PC-9 (cell line): ENCODE measurements around the gene ME2.

ENCODE experiments used
- EZH2 ChIP-seq: fragments of 200-600 bp; sonication (generic); IDR thresholded peaks from 2 replicates; pipeline ENCODE4 v1.8.0; 2017; ENCODE audit warnings: antibody characterized with exemption, low read depth
- TF ChIP-seq, protein P1 (sequence below): fragments of 200-600 bp; sonication (generic); conservative IDR thresholded peaks from 2 replicates; pipeline ENCODE4 v1.6.1; 2017; ENCODE audit warnings: mixed run types, antibody characterized with exemption, mild to moderate bottlenecking, moderate library complexity

DNA sequence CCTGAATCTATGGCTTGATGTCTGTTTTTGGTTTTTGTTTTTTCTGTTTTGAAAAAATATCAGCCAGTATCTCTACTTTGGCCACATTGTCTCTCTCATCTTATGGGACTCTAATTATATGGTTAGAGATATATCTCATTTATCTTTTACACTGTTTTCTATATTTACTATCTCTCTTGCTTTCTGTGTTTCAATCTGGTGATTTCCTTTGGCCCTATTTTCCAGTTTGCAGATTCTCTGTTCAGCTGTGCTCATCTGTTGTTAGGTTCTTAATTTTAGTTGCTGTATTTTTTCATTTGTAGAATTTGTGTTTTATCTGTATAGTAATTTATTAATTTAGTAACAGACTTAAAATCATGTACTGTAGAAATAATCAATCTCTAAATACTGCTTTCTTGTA is 47.6 kb downstream of the ME2 start:
- TF ChIP-seq, protein P1, sequence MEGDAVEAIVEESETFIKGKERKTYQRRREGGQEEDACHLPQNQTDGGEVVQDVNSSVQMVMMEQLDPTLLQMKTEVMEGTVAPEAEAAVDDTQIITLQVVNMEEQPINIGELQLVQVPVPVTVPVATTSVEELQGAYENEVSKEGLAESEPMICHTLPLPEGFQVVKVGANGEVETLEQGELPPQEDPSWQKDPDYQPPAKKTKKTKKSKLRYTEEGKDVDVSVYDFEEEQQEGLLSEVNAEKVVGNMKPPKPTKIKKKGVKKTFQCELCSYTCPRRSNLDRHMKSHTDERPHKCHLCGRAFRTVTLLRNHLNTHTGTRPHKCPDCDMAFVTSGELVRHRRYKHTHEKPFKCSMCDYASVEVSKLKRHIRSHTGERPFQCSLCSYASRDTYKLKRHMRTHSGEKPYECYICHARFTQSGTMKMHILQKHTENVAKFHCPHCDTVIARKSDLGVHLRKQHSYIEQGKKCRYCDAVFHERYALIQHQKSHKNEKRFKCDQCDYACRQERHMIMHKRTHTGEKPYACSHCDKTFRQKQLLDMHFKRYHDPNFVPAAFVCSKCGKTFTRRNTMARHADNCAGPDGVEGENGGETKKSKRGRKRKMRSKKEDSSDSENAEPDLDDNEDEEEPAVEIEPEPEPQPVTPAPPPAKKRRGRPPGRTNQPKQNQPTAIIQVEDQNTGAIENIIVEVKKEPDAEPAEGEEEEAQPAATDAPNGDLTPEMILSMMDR: no peak
- no peak for TF ChIP-seq EZH2
